GM12878 (cell line): ENCODE results near the gene MSI2. TPM values are rescaled to one million over a fixed set of nuclear protein-coding genes. Genes with fewer than 3 reads are reported as not detected.

ENCODE experiments used
- ATAC-seq: fragments of 200-7000 bp; cut with Tn5 transposase; 3 replicates; pipeline ENCODE4 v1.9.1; 2020; ENCODE audit warnings: mild to moderate bottlenecking, moderate library complexity
- BruUV-seq: library from RNA; stranded (reverse); fragments of 400-500 nt; replicated peaks from 2 replicates; lab custom pipeline; 2021; lab: Mats Ljungman, UMichigan
- CTCF ChIA-PET: fragments of 300-600 bp; sonication (Branson Sonifier 250); formaldehyde crosslinking; extraction: SDS; loops from one replicate; lab custom pipeline; 2021; ENCODE audit warnings: inconsistent platforms; lab: Yijun Ruan, JAX
- POLR2A ChIA-PET: fragments of 350-600 bp; formaldehyde crosslinking; extraction: SDS; loops from one replicate; lab custom pipeline; 2021; ENCODE audit warnings: inconsistent platforms; lab: Charles Lee
- RAD21 ChIA-PET: fragments of 300-600 bp; sonication (Branson Sonifier 250); formaldehyde crosslinking; loops from one replicate; lab custom pipeline; 2023; ENCODE audit warnings: antibody characterized with exemption; ENCODE audit not compliant: unreplicated experiment; lab: Charles Lee
- SMC1A ChIA-PET: fragments of 300-600 bp; sonication (Branson Sonifier 250); formaldehyde crosslinking; loops from one replicate; lab custom pipeline; 2023; ENCODE audit not compliant: unreplicated experiment, uncharacterized antibody; lab: Charles Lee
- DNase-seq: peaks from one replicate; pipeline ENCODE4 v3.0.0-alpha.2; 2011; ENCODE audit warnings: low read depth, low spot score
- FAIRE-seq: peaks from 3 replicates; lab custom pipeline; 2011; peaks lifted over from hg19 to GRCh38; lab: Jason Lieb, UNC
- H2AFZ ChIP-seq: 2 replicates; pipeline ENCODE4 v1.6.0; 2011; ENCODE audit warnings: low read depth, low read length, control low read depth; ENCODE audit not compliant: control insufficient read depth
- H3K27ac ChIP-seq: 2 replicates; pipeline ENCODE4 v1.5.1; 2011; ENCODE audit warnings: control low read depth; ENCODE audit not compliant: control insufficient read depth, insufficient read depth
- H3K27me3 ChIP-seq, 2 experiments: replicated peaks in 1 of 2; 2 replicates each; pipeline versions ENCODE4 v1.6.0 to v1.6.1; 2011; ENCODE audit warnings: low read length in 1 of 2; ENCODE audit not compliant: control insufficient read depth in 2 of 2, insufficient read depth in 2 of 2
- H3K36me3 ChIP-seq, 2 experiments: 2 replicates each; pipeline ENCODE4 v1.5.1; 2011; ENCODE audit warnings: low read length in 1 of 2; ENCODE audit not compliant: control insufficient read depth in 2 of 2, insufficient read depth in 2 of 2
- H3K4me1 ChIP-seq: 2 replicates; pipeline ENCODE4 v1.6.1; 2011; ENCODE audit warnings: mild to moderate bottlenecking, low read length, moderate library complexity, mixed read lengths; ENCODE audit not compliant: control insufficient read depth, insufficient read depth
- H3K4me2 ChIP-seq: 2 replicates; pipeline ENCODE4 v1.6.0; 2011; ENCODE audit warnings: control low read depth; ENCODE audit not compliant: control insufficient read depth, insufficient read depth
- H3K4me3 ChIP-seq: fragments of 200-600 bp; sonication (generic); 2 replicates; pipeline ENCODE4 v1.5.1; 2016
- H3K79me2 ChIP-seq: 2 replicates; pipeline ENCODE4 v1.6.0; 2011; ENCODE audit warnings: low read length; ENCODE audit not compliant: control insufficient read depth, insufficient read depth
- H3K9ac ChIP-seq: 2 replicates; pipeline ENCODE4 v1.8.0; 2011; ENCODE audit warnings: low read length, control low read depth, mixed read lengths; ENCODE audit not compliant: control insufficient read depth, insufficient read depth
- H3K9me3 ChIP-seq: replicated peaks from 3 replicates; pipeline ENCODE4 v1.5.1; 2011; ENCODE audit warnings: mild to moderate bottlenecking, low read length; ENCODE audit not compliant: control insufficient read depth, insufficient read depth
- H4K20me1 ChIP-seq: 2 replicates; pipeline ENCODE4 v1.6.0; 2011; ENCODE audit not compliant: control insufficient read depth, insufficient read depth
- ATF7 ChIP-seq: fragments of 450-650 bp; IDR thresholded peaks from 2 replicates; pipeline ENCODE4 v1.6.1; 2016; ENCODE audit warnings: low read depth, mild to moderate bottlenecking
- BCL3 ChIP-seq: IDR thresholded peaks from 2 replicates; pipeline ENCODE4 v1.6.1; 2011; ENCODE audit warnings: borderline replicate concordance, low read depth, mild to moderate bottlenecking, moderate library complexity, low read length; ENCODE audit not compliant: insufficient read depth, poor library complexity, severe bottlenecking
- CHD4 ChIP-seq: fragments of 200-600 bp; sonication (generic); IDR thresholded peaks from 2 replicates; pipeline ENCODE4 v1.6.1; 2016; ENCODE audit warnings: mild to moderate bottlenecking
- CUX1 ChIP-seq: IDR thresholded peaks from 2 replicates; pipeline ENCODE4 v1.6.1; 2012; ENCODE audit warnings: improper control_type of control experiment, low read depth, low read length; ENCODE audit not compliant: insufficient replicate concordance
- HDAC6 ChIP-seq: fragments of 200-600 bp; sonication (generic); IDR thresholded peaks from one replicate; pipeline ENCODE4 v1.8.0; 2017; ENCODE audit warnings: antibody characterized with exemption; ENCODE audit not compliant: unreplicated experiment
- MAX ChIP-seq: IDR thresholded peaks from 2 replicates; pipeline ENCODE4 v1.6.1; 2012; ENCODE audit warnings: low read depth, low read length, improper control_type of control experiment
- MEF2B ChIP-seq: fragments of 450-650 bp; IDR thresholded peaks from 2 replicates; pipeline ENCODE4 v1.6.1; 2018; ENCODE audit warnings: mild to moderate bottlenecking, moderate library complexity; ENCODE audit not compliant: partially characterized antibody, poor library complexity, severe bottlenecking
- NFXL1 ChIP-seq: fragments of 450-650 bp; IDR thresholded peaks from 2 replicates; pipeline ENCODE4 v1.6.1; 2017; ENCODE audit warnings: antibody characterized with exemption, mild to moderate bottlenecking, borderline replicate concordance
- PAX5 ChIP-seq: IDR thresholded peaks from 2 replicates; pipeline ENCODE4 v1.6.1; 2011; ENCODE audit warnings: low read depth, low read length, borderline replicate concordance
- PAX8 ChIP-seq: fragments of 450-650 bp; IDR thresholded peaks from 2 replicates; pipeline ENCODE4 v1.6.1; 2017; ENCODE audit warnings: mild to moderate bottlenecking, moderate library complexity
- RELA ChIP-seq: fragments of 450-650 bp; IDR thresholded peaks from 2 replicates; pipeline ENCODE4 v1.8.0; 2014; ENCODE audit warnings: borderline replicate concordance; ENCODE audit not compliant: partially characterized antibody
- RFX5 ChIP-seq: IDR thresholded peaks from 2 replicates; pipeline ENCODE4 v1.6.1; 2011; ENCODE audit warnings: low read depth, low read length, improper control_type of control experiment
- RUNX3 ChIP-seq: IDR thresholded peaks from 2 replicates; pipeline ENCODE4 v1.6.1; 2012; ENCODE audit warnings: low read length, inconsistent platforms
- STAT1 ChIP-seq: fragments of 450-650 bp; conservative IDR thresholded peaks from 2 replicates; pipeline ENCODE4 v1.6.1; 2014; ENCODE audit warnings: antibody characterized with exemption, mild to moderate bottlenecking
- STAT3 ChIP-seq: IDR thresholded peaks from 2 replicates; pipeline ENCODE4 v1.6.1; 2011; ENCODE audit warnings: low read depth, low read length, improper control_type of control experiment
- SUZ12 ChIP-seq: fragments of 200-600 bp; sonication (generic); IDR thresholded peaks from one replicate; pipeline ENCODE4 v1.6.1; 2018; ENCODE audit warnings: antibody characterized with exemption, mild to moderate bottlenecking; ENCODE audit not compliant: unreplicated experiment
- ZZZ3 ChIP-seq: IDR thresholded peaks from 2 replicates; pipeline ENCODE4 v1.6.1; 2011; ENCODE audit warnings: low read depth; ENCODE audit not compliant: control insufficient read depth, insufficient read length
- WGBS: methylation state at CpG from one replicate; pipeline ENCODE4 v1.1.6; 2016; ENCODE audit warnings: low lambda C conversion rate; ENCODE audit not compliant: insufficient replicate concordance, insufficient coverage; ENCODE audit errors: missing lambda C conversion rate; 5-methylcytosine and 5-hydroxymethylcytosine counted together
- in situ Hi-C: fragments of 300-500 bp; cut with MboI; formaldehyde crosslinking; loops from 9 replicates; pipeline ENCODE4 v1.14.3; 2018; ENCODE audit warnings: mixed read lengths
- intact Hi-C: fragments of 100-400 bp; cut with micrococcal nuclease; formaldehyde crosslinking; loops from one replicate; pipeline ENCODE4 v1.14.2; 2022; ENCODE audit not compliant: unreplicated experiment
- polyA plus RNA-seq, 11 experiments: library from polyadenylated mRNA; depleted of rRNA in 4 of 11; unstranded in 6 of 11; stranded (reverse) in 5 of 11; fragments of >200 nt; fragmentation: Nextera tagmentation in 4 of 11; fragmentation: Illumina TruSeq in 1 of 11; extraction: Ambion mirVana in 4 of 11; extraction: Trizol in 1 of 11; gene quantifications; 1 replicate in 1 of 11; 2 replicates in 10 of 11; pipeline versions ENCODE4 v1.2.1 to v1.2.3, GENCODE V29; 2011 to 2016; ENCODE audit warnings: inconsistent platforms in 2 of 11, missing spikeins in 2 of 11, low read depth in 1 of 11
- total RNA-seq, 4 experiments: library from RNA; depleted of rRNA in 3 of 4; stranded (reverse); fragments of >200 nt in 3 of 4; fragmentation: Illumina TruSeq in 1 of 4; extraction: Trizol in 1 of 4; gene quantifications; 2 replicates each; pipeline versions ENCODE4 v1.2.1 to v1.2.3, GENCODE V29; 2013 to 2021

The MSI2 gene
- total and polyA plus RNA-seq, 10 of the 15 experiments (the other 5 are each of a cell fraction or from before 2014, with no cell fraction given), result 6.1 to 76.1 (median 42.0) TPM

- 99% methylated on average over 4 of the region's 4 CpGs for WGBS
- Histone ChIP-seq H3K9me3 (no peaks in the 10 kb centered on the region), H2AFZ (no peak overlapping the region), H3K4me2 (no peak overlapping the region), H3K36me3 (peaks cover 10 to 15% of the 10 kb centered on the region in 2 experiments), H3K9ac (no peak overlapping the region), H3K27me3 (no peaks in the 10 kb centered on the region), H3K79me2 (peaks cover 4% of the 10 kb centered on the region), H3K27ac (no peak overlapping the region), H3K4me1 (peaks cover 15% of the 10 kb centered on the region), H3K4me3 (no peak overlapping the region), H4K20me1 (no peaks in the 10 kb centered on the region)
- DNase-seq, result no peak
- RAD21 ChIA-PET, result interaction anchor here (1.0 kb wide), 1 partner anchor 13 kb away, joined by 5 read pairs; no protein-coding TSS in a partner anchor
- in situ Hi-C loops, result no loop called here
- TF ChIP-seq SUZ12, result no peak
- no peak for TF ChIP-seq CUX1
- TF ChIP-seq PAX5, result no peak
- TF ChIP-seq ATF7, result no peak
- TF ChIP-seq RFX5, result no peak
- no peak for TF ChIP-seq RUNX3
- TF ChIP-seq HDAC6, result no peak
- TF ChIP-seq NFXL1, result no peak
- no peak for TF ChIP-seq STAT3
- no peak for TF ChIP-seq CHD4
- TF ChIP-seq STAT1, result no peak
- no peak for TF ChIP-seq MAX
- no peak for TF ChIP-seq RELA
- TF ChIP-seq PAX8, result no peak
- no peak for TF ChIP-seq MEF2B
- no peak for TF ChIP-seq BCL3
- TF ChIP-seq ZZZ3, result no peak
- CTCF ChIA-PET, result no interaction called here
- no peak for FAIRE-seq
- intact Hi-C loops, result no loop called here
- ATAC-seq, result no peak
- no TSS peak for BruUV-seq
- POLR2A ChIA-PET, result interaction anchor here (0.6 kb wide), 1 partner anchor 87 kb away, joined by 3 read pairs; no protein-coding TSS in a partner anchor
- SMC1A ChIA-PET, result no interaction called here
Measured at GRCh38 chr17:57344261-57344660, 87.9 kb downstream of the MSI2 start.
